GM15510 (cell line): Measurements from ENCODE around the gene PSG11.
"Not testable (repeated sequence)": the region's sequence is repeated elsewhere in the genome, so short reads cannot be mapped to it uniquely, and the experiment has no call there.

Source experiments
- POLR2A ChIP-seq: IDR thresholded peaks from 3 replicates; pipeline ENCODE4 v1.6.1; 2011; ENCODE audit warnings: borderline replicate concordance; ENCODE audit not compliant: insufficient read length; ENCODE audit errors: extremely low read depth

PSG11 gene

DNA sequence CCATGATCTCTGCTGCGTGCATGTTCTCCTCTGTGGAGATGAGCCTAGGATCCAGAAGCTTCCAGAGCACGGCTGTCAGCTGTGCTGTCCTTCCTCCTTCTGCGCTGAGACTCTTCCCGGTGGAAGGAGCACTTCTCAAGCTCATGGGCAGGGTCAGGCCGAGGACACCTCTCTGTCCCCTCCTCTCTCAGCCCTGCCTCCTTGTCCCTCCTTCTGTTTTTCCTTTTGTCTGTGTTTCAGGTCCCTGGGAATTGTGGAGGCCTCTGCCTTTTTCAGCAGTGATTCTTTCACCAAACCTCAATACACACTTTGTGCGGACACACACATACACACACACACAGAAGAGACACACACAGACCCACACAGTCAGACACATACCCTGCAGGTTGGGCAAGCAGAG is at the start of gene PSG11:
PSG11 (minus strand) TSS at position 101 of the 400 bp plus-strand sequence; CDS start at position 4, 97 bp downstream.
- not testable (repeated sequence) for TF ChIP-seq POLR2A

GRCh38 chr19:43028866-43029265 is 2.6 kb upstream of the PSG11 start:
- TF ChIP-seq POLR2A = no peak

GRCh38 chr19:42989851-42990250 is 36.4 kb downstream of the PSG11 start:
- no peak for TF ChIP-seq POLR2A

- TF ChIP-seq POLR2A = no peak
Measured at GRCh38 chr19:42985588-42985987, 40.7 kb downstream of the PSG11 start.

GRCh38 chr19:42965176-42965575 is 61.1 kb downstream of the PSG11 start:
- TF ChIP-seq POLR2A = no peak

DNA sequence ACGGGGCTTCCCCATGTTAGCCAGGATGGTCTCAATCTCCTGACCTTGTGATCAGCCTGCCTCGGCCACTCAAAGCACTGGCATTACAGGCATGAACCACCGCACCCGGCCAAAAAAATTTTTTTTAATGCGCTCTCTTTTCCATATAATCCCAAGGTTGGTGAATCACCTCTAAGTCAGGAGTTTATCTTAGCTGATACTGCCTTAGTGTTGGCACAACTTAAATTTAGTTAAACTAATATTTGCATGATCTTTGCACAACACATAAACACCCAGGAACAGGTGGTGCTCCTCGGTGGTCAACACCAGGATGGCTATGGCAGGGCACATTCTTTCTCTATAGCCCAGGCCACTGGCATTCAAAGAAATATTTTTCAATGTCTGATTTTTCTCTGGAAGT is 65.2 kb downstream of the PSG11 start:
- no peak for TF ChIP-seq POLR2A
